Left hindlimb (tissue), 1 donor: ENCODE data around the gene L3MBTL4.

Experiments
- DNase-seq: peaks from one replicate; pipeline ENCODE4 v3.0.0-alpha.2; 2018

L3MBTL4 gene

DNA sequence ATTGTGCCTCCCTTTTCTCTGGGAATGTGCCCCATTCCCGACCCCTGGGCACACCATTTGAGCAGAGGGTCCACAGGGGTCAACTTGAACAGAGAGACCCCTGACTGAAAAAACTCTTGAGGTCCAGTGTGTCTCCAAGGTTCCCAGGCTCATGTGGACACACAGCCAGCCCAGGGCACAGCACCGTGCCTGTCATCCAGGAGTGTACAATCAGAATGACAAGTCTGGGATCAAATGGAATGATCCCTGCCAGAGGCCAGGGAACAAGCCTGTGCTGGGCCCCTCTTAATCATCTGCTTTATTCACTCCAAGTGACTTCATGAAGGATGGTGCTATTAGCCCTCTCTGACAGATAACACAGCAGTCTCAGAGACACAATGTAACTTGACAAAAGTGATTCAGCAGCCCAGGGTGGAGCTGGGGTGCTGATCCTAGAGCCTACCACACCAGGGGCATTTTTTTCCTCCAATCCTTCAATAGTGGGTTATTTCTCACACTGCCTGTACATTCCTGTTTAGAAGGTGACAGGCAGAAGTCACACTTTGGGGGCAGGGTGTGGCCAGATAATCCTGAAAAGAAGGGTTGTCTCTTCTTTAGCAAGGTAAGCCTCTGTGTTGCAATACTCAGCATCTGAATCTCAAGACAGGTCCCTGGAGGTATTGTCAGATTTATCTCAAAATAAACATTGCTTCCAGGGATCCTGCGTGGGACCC is 435.4 kb downstream of the L3MBTL4 start:
- no peak for DNase-seq

DNA sequence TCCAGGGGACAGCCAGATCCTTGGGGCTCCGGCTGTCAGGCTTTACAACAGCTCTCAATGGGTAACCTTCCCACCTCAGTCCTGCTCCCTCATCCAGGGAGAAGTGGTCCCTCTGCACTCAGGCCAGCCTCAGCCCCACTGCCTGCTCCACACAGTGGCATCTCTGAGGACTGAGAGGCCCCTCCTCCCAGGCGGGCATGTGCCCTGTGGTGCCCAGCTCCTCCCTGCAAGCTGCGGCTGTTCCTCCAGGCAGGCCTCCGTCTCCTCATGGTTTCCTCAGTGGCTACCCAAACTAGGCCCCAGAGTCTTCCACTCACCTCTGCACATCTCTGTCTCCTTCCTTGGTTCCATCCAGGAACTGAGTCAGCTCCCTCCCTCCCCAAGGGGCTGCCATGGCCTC is 437.7 kb downstream of the L3MBTL4 start:
- DNase-seq = no peak

DNA sequence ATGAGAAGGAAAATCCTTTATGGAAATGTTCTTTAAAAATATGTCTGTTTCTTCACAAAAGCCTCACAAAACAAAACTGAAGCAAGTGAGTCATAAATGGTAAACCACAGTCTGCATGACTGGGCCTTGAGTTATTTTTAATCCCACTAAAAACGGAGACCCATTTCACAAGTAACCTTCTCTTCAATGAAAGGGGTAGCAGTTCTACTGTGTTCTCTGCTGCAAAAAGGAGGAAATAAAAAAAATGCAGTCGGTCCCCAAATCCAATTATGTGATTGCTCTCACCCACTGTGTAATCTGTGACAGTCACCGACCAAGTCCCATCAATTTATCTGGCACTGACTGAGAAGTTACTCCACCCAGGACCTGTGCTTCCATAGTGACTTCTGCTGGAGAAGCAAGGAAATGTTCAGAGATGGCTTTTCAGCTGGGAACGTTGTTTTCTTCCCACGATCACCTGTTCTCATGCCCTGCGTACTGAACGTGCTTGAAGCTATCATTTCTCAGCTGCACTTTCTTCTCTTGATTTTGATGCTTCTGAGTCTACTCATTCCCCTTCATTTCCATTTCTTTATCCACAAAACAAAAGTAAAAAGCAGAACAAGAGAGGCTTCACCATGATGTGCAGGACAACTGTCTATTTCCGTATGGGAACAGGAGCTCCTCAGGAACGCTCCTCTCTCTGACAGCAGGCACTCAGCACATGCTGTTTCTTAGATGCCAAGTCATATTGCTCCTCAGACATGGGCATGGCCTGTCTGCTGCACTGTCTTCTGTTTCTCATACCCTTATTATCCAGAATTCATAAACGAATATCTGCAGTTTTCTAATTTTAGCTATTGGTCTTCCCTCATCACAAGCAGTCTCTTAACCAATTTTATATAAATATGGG is 439.4 kb downstream of the L3MBTL4 start:
- DNase-seq = no peak

DNA sequence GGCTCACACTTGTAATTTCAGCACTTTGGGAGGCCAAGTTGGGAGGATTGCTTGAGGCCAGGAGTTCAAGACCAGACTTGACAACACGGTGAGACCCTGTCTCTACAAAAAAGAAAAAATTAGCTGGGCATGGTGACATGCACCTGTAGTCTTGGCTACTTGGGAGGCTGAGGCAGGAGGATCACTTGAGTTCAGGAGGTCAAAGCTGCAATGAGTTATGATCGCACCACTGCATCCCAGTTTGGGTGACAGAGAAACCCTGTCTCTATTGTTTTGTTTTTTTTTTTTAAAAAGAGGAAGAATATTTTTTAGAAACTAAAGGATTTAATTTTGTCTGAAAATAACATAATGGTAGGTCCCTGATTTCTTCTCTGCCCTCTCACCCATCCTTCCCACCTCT is 440.0 kb downstream of the L3MBTL4 start:
- no peak for DNase-seq

DNA sequence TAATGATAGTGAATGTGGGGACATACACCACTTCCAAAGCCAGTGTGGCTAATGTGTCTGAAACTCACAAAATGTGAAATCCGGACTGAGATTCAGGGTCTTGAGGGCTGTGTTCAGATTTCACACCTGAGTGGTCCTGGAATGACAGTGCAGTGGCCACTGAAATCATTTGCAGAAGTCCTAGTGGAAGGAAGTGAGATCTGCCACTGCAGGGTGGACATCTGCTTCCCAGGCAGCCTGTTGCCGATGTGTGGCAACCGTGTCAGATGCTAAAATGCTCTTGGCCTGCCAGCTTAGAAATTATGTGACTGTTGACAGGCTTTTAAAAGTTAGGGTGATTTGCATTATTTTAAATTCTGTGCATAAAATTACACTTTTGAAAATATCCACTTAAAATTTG is 441.6 kb downstream of the L3MBTL4 start:
- DNase-seq = no peak

DNA sequence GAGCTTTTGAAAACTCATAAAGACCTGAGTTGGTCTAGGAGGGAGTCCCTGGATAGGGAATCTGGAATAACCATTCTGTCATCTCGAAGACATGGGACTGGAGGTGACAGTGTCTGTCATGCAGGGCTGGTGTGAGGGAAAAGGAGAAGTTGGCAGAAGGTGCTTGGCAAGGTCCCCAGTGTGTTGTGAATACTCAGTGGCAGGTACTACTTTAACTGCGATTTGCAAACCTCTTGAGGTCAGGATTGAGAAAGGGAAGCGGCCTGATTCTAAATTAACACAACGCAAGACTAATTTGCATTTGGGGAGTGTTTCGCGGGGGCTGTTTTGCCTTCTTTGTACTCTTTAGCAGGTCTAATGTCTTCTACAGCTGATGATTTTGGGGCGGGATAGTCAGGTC is 442.4 kb downstream of the L3MBTL4 start:
- DNase-seq = no peak

DNA sequence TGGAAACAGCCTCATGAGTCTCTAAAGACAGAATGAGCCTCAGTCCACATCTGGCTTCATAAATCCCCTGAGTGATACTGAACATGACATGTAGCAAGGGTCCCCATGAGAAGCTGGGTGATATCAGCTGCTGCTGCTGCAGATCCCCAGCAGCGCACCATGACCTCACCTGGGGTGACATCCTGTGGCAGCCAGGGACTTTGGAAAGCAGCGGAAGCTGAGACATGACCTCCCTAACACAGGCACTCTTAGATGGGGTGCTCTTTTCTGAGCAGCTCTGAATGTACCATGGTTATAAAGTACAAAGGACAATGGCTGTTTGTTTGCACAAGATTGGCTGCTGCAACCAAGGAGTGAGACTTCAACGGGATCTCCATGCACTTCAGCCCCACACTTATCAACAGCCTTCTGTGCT is 444.7 kb downstream of the L3MBTL4 start:
- no peak for DNase-seq

DNA sequence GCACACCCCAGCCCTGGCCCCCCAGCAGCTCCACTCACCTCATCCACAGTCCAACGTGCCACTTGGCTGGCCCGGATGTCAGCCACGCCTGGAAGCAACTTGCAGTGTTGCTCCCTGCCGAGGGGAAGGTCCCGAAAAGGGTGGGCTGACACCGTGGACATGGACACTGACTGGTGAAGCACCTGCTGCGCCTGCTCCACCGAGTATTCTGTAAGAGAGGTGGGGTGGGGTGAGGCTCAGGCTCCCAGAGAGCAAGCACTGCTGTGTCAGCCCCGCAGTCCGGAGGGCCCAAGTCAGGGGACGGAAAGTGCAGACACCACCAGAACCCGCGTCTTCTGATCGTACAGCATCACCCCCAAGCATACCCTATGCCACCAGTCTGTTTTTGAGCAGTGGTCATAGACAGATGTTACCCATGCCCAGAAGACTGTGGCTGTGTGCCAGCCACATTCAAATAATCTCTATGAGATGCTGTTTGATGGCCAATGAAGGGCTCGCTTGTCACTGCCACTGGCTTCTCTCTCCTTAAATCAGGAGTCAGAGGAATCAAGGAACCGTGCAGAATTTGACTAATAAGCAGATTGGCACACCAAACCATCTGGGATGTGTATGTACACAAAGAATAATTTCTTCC is 445.2 kb downstream of the L3MBTL4 start:
- DNase-seq = no peak

DNA sequence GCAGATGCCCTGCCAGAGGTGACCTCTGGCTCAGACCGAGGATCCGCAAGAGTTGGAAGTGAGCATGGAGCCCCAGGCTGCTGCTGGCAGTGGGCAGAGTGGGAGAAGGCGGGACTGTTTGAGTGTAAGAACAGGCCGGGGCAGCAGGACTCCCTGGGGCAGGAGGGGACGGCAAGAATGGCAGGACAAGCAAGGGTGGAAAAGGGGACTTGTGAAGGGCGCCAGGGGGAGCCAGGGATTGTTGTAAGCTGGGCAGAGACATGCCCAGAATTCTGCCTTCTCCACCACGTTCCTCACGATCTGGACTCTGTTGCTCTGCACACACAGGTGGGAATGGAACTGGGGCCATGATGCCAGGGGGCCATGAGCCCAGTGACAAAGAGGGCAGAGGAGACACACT is 447.0 kb downstream of the L3MBTL4 start:
- DNase-seq = no peak

DNA sequence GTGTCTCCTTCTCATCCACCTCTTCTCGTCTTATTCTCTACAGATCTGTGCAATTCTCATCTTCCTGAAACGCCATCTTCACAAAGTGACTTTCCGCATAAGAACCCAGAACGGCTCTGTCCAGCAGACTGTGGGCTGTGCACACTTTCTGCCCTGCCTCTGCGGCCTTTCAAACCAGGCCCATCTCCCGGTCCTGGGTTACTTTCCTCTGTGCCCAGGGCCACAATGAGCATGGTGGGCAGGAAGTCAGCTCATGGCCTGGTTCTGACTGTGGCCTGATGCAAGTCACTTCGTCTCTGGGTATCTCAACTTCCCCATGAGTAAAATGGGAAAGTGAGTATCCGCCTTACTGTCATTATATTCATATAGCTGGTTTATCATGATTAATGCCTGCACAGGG is 447.7 kb downstream of the L3MBTL4 start:
- no peak for DNase-seq

DNA sequence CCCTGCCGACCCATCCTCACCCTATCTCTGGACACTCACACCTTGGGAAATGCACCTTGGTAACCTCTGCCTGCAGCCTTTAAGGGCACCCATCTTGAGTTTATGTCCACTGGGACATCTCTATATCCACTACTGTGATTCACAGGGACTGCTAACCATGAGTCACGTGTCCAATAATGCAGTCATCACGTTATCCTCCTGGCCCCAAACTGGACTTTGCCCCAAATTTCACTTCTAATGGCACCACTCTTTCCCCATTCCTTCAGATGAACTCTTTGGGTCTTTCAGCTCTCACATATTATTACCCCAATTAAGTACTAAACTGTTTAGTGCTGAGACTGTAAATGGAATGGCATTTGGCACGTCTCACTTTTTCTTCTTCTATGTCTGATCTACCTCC is 448.2 kb downstream of the L3MBTL4 start:
- no peak for DNase-seq

DNA sequence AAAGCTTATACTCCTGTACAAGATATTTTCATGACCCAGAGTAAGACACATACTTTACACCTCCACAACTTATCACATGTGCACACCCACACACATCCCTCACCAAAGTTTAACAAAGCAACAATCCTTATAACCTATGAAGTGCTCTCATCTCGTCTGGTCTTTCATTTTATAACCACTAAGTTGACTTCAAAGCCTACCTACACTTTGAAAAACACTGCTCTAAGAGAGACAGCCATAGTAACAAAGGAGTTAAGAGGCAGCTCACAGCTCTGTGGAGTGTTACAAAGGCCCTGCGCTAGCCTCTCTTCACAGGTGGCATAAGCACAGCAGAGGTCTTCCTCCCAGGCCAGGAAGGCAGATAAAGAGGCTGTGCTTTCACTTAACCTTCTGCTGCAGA is 449.7 kb downstream of the L3MBTL4 start:
- DNase-seq = no peak

DNA sequence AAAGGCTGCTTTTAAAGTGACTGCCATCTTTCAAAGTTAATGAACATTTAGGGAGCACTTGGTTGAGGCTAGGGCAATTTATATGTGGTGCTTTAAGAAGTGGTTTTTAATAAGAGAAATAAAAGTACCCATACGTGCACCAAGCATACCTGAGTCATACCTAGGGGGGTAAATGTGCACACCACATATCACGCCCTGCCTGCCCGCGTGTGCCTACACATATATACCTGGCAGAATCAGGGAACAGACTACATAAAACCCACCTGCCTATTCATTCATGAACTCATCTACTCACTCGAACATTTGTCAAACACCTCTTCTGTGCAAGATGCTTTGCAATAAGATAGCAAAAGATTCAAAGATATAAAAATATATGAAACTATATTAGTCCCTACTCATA is 450.1 kb downstream of the L3MBTL4 start:
- no peak for DNase-seq

DNA sequence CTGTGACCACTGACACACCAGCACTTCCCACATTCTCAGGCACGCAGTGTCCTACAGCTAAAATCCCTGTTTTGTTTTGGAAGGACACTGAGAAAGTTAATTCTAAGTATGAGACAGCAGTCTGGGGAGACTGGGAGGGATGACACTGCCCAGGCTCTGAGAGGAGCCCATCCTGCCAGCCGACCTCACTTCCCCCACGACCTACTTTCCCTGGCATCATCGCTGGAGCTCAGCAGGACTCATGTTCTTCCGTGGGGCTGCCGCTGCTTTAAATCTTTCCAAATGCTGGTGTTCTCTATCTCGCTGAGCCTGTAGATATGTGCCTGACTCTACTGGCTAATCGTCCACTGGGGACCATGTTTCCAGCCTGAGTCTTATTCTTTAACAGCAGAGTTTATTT is 450.6 kb downstream of the L3MBTL4 start:
- DNase-seq = no peak

DNA sequence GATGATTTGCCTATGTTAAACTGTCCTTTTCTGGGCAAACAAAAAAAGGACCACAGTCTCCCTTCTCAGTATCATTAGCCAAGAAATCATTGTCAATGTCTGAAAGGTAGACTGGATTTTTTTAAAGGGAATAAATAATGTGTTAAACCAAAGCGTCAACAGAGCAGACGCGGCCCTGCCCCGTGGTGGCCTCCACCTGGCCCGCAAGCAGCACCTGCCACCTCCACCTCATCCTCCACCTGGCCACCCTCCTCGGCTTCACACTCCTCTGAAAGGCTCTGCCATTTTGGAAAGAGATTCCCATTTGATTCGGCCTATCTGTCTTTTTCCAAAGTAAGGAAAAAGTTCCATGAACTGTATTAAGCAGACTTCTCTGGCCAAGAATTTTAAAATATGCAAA is 451.4 kb downstream of the L3MBTL4 start:
- DNase-seq = no peak

DNA sequence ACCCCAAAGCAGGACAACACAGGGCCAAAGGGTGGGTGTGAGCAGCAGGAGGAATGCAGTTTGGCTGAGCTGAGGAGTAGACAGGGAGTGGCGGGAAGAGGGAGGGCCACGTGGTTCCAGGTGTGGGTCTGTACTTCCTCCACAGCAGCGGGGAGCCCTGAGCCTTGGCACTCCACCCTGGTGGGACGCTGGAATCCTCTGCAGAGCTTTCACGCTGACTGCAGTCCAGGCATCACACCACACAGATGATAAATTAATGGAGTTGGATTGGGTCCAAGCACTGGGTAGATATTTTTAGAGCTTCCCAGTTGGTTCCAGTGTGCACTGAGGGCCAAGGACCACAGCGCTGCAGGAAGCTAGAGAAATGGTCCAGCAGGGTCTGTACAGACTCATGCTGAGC is 452.3 kb downstream of the L3MBTL4 start:
- no peak for DNase-seq

DNA sequence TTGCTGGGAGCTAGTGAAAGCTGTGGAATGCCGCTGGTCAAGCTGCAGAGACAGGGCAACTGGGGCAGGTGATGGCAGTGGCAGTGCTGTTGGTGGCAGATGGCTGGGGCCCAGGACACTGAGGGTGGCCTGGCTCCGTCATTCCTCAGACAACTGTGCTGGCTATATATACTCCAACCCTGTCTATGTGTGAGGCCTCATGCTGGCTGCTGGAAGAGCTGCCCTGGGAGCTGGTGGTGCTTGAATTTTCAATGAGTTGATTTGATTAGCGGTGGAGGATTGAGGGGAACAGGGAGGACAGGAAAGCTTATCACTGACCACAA is 452.9 kb downstream of the L3MBTL4 start:
- DNase-seq = no peak

DNA sequence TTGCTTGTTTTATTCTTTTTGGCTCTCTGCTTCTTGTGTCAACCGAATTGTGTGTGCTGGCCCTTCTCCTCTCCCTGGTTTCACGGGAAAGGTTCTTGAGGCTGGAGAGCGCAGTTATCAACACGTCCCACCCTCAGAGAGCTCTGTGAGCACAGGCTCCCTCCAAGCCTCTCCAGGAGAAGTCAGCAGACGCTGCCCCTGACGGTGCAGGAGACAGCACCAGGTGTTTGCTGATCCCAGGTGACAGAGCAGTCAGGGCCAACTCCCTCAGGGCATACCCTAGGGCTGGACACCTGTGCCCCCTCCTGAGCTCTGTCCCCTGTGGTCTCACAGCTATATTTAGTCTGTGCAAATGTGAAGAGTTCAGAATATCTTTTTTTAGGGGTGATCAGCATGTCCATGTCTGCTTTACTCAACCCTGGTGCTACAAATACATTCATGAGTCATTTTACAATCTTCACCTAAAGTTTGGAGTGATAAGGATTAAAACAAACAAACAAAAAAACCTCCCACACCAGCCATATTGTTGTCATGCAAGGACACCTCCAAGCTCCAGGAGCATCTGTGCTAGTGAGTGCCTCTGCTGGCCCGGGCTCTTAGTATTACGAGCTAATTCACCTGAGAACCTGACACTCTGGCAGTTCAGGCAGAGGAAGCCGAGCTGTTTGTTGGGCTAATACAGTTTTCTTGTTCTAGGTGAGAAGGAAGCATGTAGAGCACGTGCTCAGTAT is 453.4 kb downstream of the L3MBTL4 start:
- DNase-seq = no peak

DNA sequence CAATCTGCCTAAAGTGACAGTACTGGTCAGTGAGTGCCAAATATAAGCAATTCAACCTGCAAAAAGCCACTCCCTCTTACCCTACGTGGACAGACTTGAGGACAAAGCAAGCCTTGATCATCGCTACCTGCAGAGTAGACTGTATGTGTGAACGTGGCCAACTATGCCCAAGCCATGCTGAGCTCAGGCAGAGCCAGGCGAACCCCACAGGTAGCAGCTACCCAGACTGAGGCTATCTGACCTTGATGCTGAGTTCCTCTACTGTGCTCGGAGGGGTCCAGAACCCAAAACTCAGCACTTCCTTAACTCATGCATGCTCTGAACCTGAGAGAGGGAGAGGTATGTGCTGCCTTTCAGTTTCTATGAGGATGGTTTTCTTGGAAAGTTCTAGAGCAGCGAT is 455.9 kb downstream of the L3MBTL4 start:
- no peak for DNase-seq

DNA sequence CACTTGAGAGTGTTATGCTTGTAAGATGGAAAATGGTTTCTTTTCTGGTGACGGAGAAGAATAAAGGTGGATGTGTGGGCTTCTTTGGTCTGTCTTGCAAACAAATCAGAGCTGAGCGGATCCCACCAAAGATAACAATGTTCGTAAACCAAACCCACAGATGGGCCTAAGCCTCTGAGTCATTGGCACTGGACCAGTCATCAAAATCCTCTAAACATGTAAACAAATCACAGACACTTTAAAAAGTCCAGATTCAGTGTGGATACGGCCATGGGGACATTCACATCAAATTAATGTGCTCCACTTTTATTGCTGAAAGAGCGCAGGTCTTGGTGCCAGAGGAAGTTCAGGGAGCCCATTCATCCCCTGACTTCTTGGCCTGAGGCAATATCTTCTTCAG is 458.9 kb downstream of the L3MBTL4 start:
- DNase-seq = no peak

DNA sequence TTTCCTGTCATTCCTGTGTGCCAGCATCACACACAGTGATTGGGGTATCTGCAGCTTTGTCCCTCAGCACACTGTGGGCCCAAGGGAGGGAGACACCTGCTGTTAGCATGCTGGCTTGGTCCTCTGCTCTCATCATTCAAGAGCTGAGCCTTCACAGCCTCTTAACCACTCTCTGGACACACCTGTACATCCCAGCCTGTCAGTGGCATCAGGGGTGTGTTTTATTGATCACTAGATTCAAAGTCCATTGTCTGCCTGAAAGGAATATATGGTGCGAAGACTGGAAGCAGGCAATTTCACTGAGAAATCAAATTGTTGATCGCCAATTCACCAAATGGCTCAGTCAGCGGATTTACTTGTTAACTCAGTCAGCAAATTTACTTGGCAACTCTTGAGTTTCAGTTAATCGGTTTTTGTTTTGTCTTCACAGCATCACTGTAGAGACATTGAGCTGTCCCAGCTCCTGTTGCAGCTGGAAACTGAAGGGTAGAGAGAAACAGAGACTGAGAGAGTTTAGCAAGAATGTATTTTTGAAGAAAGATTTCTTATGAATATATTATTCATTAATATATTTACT is 463.1 kb downstream of the L3MBTL4 start:
- DNase-seq = no peak

DNA sequence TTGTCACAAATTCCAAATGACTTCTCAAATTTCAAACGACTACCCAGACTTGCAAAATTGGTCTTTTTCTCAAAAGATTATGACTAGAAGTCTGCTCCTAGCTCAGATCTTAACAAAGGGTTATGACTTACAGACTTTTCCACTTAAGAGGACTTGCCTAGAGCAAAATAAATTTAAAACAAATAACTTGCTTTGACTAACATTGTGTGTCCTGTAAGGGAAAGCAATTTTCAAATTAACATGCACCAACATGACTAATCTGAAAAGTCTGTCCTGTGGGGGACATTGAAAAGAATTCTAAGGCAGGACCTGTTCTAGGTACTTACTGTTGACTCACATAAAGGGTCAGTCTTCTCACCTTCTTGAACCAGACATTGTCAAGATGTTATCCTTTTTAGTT is 465.9 kb downstream of the L3MBTL4 start:
- DNase-seq = no peak

DNA sequence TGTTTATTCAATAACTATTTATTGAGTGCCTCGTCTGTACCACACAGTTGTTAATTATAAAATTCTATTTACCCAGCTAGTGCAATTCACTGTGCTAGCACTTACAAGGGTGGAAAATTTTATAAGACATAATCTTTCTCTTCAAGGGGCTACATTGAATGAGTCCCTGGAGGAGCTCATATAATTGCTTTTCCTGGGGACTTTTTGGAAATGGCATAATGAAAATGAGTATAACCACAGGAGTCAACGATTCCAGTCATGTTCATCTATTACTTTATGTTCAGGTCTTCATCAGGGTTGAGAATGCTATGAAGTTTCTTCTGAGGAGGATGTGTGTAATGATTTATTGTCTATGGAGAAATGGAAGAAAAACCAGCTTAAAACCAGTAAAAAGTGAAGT is 466.5 kb downstream of the L3MBTL4 start:
- DNase-seq = no peak
